AG09319 (cell line): ENCODE results near the gene CSN3.
"Not testable (repeated sequence)": the region's sequence is repeated elsewhere in the genome, so short reads cannot be mapped to it uniquely, and the experiment has no call there.

Experiments used
- DNase-seq: peaks from one replicate; pipeline ENCODE4 v3.0.0-alpha.2; 2010; ENCODE audit warnings: low read depth; ENCODE audit errors: extremely low read depth
- CTCF ChIP-seq: IDR thresholded peaks from 2 replicates; pipeline ENCODE4 v1.5.1; 2011; ENCODE audit warnings: low read depth, mild to moderate bottlenecking, inconsistent platforms, low read length, moderate library complexity

The CSN3 gene, protein sequence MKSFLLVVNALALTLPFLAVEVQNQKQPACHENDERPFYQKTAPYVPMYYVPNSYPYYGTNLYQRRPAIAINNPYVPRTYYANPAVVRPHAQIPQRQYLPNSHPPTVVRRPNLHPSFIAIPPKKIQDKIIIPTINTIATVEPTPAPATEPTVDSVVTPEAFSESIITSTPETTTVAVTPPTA

GRCh38 chr4:70242297-70242696, at the start of gene CSN3:
TSS of gene CSN3 (plus strand) at chr4:70242597. CDS start at chr4:70244820, 2,223 bp downstream.
- not testable (repeated sequence) for DNase-seq

DNA sequence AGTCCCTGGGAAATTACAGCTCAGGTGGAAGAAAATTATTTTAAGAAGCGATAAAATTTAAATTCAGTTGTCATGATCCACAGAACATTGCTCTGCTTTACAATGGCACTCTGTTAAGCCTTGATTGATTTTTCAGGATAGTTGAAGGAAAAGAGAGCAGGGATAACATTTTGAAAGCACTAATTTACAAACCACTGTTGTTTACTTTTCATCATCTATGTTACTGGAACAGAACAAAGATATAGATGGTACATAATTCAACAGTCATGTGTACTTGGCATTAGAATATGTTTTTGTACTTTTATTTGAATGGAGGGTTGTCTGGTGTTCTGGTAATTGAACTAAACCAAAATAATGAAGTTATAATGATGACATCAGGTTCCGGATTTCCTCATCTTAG, 49.5 kb upstream of the CSN3 start:
- no peak for DNase-seq
- no peak for TF ChIP-seq CTCF

GRCh38 chr4:70195425-70195824, 47.0 kb upstream of the CSN3 start, which contains the start of gene ODAM:
TSS of gene ODAM (plus strand) at chr4:70195725. CDS start at chr4:70196544, 819 bp downstream.
- no peak for DNase-seq
- TF ChIP-seq CTCF: no peak

DNA sequence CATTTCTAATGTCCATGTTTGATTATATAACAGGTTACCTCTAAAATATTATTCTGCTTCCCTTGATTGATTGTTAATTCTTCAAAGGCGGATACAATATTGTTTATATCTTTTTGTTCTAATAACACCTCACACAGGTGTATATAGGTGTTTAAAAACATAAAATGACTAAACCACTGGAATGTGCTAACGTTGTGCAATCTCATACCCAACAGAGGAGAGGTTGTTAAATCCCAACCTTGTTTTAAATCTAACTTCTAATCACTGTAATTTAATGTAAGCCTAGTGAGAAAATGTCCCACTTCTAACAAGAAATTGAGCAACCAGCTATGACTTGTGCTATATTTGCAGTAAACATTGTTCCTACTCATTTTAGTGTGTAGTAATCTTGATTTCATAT, 45.5 kb upstream of the CSN3 start:
- DNase-seq: no peak
- no peak for TF ChIP-seq CTCF

DNA sequence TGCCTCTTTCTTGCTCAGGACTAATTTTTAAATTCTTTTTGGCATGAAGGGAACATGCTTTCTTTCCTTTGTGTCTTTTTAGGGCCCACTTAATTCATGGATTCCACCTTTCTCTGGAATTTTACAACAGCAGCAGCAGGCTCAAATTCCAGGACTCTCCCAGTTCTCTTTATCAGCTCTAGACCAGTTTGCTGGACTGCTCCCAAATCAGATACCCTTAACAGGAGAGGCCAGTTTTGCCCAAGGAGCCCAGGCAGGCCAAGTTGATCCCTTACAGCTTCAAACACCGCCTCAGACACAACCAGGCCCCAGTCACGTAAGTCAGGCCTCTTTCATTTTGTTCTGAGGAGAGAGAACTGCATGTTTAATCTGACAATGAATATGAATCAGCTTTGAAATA, 44.6 kb upstream of the CSN3 start:
- DNase-seq: no peak
- TF ChIP-seq CTCF: no peak

DNA sequence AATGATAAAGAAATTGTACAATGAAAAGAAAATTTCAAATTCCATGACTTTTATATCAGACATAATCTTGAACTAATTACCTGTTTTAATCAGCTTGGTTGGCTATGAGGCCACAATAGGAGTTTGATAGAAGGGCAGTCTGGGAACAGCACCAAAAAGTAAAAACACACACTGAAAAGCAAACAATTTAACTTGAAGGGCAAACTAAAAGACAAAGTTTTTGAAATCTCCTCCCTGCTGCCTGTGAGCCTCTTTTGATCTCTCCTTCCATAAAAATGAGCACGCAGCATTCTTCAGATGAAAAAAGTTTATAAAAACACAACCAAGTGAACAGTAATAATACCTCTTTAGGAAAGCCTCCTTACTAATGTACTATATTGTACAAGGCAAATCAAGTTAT, 38.8 kb upstream of the CSN3 start:
- no peak for DNase-seq

GRCh38 chr4:70212752-70213151, 29.6 kb upstream of the CSN3 start:
- not testable (repeated sequence) for DNase-seq

More for the DNA sequence above, 38.8 kb upstream of the CSN3 start:
- no peak for TF ChIP-seq CTCF

DNA sequence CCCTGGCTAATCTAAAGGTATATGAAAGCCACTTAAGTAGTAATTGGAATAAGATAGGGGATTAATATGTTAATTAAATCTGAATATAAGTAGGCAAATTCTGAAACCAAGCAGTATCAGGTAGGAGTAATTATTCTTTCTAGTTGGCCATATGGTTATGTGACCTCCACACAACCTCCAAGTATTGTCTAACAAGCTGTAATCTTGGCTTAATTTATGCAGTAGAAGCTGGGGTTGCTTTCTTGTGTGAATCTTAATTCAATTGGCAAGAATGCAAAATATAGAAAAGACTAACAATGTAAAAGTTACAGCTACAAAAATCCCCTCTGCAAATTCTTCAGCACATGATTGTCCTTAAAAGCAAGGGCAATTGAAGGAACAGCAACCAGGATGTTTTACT, 26.3 kb upstream of the CSN3 start:
- not testable (repeated sequence) for DNase-seq

GRCh38 chr4:70216550-70216949, 25.8 kb upstream of the CSN3 start:
- DNase-seq: not testable (repeated sequence)

DNA sequence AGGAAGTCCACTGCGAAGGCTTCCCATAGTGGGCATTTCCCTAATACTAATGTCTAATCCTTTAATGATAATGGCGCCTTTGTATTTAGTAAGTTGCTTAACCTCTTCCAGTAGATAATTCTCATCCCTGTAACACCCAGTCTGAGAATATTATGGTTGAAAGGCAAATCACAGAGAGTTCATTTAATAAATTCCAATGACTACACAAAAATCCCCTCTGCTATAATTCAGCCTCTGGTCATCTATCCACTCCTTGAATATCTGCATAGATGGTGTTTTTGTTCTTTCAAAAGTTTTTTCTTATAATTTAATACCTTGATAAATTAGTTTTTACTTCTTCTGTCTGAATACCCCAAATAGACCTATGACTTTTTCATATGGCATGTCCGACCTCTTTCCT, 21.0 kb upstream of the CSN3 start:
- DNase-seq: not testable (repeated sequence)

- not testable (repeated sequence) for DNase-seq
These were observed 20.6 kb upstream of the CSN3 start for GRCh38 chr4:70221818-70222217.
